Adrenal gland (tissue), 12 donors: ENCODE results near the gene DNASE1L2. TPM values are rescaled to one million over a fixed set of nuclear protein-coding genes. Genes with fewer than 3 reads are reported as not detected.

ENCODE experiments used
- DNase-seq, 7 donors: peaks; one replicate each; pipeline ENCODE4 v3.0.0-alpha.2; 2019 to 2020
- H3K27ac ChIP-seq, 5 donors: fragments of 200-600 bp; sonication (generic) in 4 of 5; 1 replicate in 3 of 5; 2 replicates in 2 of 5; pipeline versions ENCODE4 v1.5.1 to v1.8.0; 2016 to 2020; ENCODE audit warnings: mild to moderate bottlenecking in 1 of 5
- H3K27me3 ChIP-seq: fragments of 200-600 bp; 2 replicates; pipeline ENCODE4 v1.8.0; 2021
- H3K36me3 ChIP-seq, 2 donors: fragments of 200-600 bp; replicated peaks in 1 of 2; 1 replicate in 1 of 2; 2 replicates in 1 of 2; pipeline versions ENCODE4 v1.5.1 to v1.8.0; 2018 to 2022
- H3K4me1 ChIP-seq, 2 donors: fragments of 200-600 bp; replicated peaks in 1 of 2; 1 replicate in 1 of 2; 2 replicates in 1 of 2; pipeline versions ENCODE4 v1.5.1 to v1.8.0; 2018 to 2021
- H3K4me3 ChIP-seq, 4 donors: fragments of 200-600 bp; sonication (generic) in 3 of 4; one replicate each; pipeline ENCODE4 v1.5.1; 2016 to 2018
- H3K9me3 ChIP-seq, 3 donors: fragments of 200-600 bp; sonication (generic) in 1 of 3; replicated peaks in 1 of 3; 1 replicate in 2 of 3; 2 replicates in 1 of 3; pipeline versions ENCODE4 v1.5.1 to v1.8.0; 2016 to 2021
- POLR2A ChIP-seq, 2 donors: fragments of 450-650 bp; IDR thresholded peaks; one replicate each; pipeline ENCODE4 v1.6.1; 2017; ENCODE audit warnings: antibody characterized with exemption in 2 of 2, mild to moderate bottlenecking in 2 of 2, moderate library complexity in 1 of 2
- WGBS, 4 donors: extraction: QIAGEN DNeasy Blood & Tissue Kit in 2 of 4; methylation state at CpG; one replicate each; pipeline versions ENCODE4 v1.1.5 to v1.1.7; 2013 to 2017; 5-methylcytosine and 5-hydroxymethylcytosine counted together
- intact Hi-C, 2 donors: fragments of 100-400 bp; cut with DNase I; formaldehyde crosslinking; loops; one replicate each; pipeline versions ENCODE4 v1.14.1 to v1.15.0; 2022 to 2023
- microRNA counts, 2 donors: library from miRNA; unstranded; fragments of <30 nt; microRNA quantifications; one replicate each; lab custom pipeline; 2016
- microRNA-seq, 3 donors: library from miRNA; unstranded; fragments of <30 nt; microRNA quantifications; one replicate each; pipeline ENCODE4, GENCODE V29; 2017 to 2020
- polyA plus RNA-seq, 3 donors: library from polyadenylated mRNA; stranded (reverse); fragments of 200-250 nt in 2 of 3; fragments of 350-450 nt in 1 of 3; fragmentation: Illumina TruSeq in 1 of 3; extraction: RNeasy Lipid Tissue Mini Kit (QIAGEN cat#74804) in 1 of 3; gene quantifications; one replicate each; pipeline ENCODE4 v1.2.3, GENCODE V29; 2013 to 2014
- small RNA-seq, 2 donors: library from RNA; depleted of rRNA; stranded (forward); fragments of <200 nt; gene quantifications; one replicate each; pipeline ENCODE3, GENCODE V24; 2016
- total RNA-seq, 9 donors: library from RNA; depleted of rRNA in 4 of 9; stranded (reverse); fragments of >200 nt in 4 of 9; fragments of 120-200 nt in 1 of 9; fragmentation: NEBNext Ultra II Directional in 1 of 9; extraction: Animal tissue kit (Norgen Biotek cat#: 25700) in 1 of 9; gene quantifications; one replicate each; pipeline versions ENCODE4 v1.1.0 to v1.2.4, GENCODE V29; 2013 to 2023
- TF ChIP-seq, protein P1 (sequence below), 6 experiments: fragments of 450-650 bp in 4 of 6; fragments of 200-600 bp in 2 of 6; sonication (generic) in 1 of 6; IDR thresholded peaks; 1 replicate in 5 of 6; 2 replicates in 1 of 6; pipeline versions ENCODE4 v1.5.1 to v1.8.0; 2016 to 2021; ENCODE audit warnings: antibody characterized with exemption in 6 of 6, mild to moderate bottlenecking in 2 of 6, moderate library complexity in 1 of 6
- donor health status: healthy with polysubstance abuse.
- donor health status: Bipolar disorder and iron deficiency.
- donor health status: DM: yes; HTN: yes; CAD: no.
- donor health status: DM: no; HTN: no; CAD: no.
- donor health status: DM: no; HTN: no; CAD: no.
- donor health status: DM: yes; HTN: yes; CAD: no.

Gene DNASE1L2
- total and polyA plus RNA-seq, 12 donors, result 0.25 to 6.0 (median 0.89) TPM; not detected in 2

DNA sequence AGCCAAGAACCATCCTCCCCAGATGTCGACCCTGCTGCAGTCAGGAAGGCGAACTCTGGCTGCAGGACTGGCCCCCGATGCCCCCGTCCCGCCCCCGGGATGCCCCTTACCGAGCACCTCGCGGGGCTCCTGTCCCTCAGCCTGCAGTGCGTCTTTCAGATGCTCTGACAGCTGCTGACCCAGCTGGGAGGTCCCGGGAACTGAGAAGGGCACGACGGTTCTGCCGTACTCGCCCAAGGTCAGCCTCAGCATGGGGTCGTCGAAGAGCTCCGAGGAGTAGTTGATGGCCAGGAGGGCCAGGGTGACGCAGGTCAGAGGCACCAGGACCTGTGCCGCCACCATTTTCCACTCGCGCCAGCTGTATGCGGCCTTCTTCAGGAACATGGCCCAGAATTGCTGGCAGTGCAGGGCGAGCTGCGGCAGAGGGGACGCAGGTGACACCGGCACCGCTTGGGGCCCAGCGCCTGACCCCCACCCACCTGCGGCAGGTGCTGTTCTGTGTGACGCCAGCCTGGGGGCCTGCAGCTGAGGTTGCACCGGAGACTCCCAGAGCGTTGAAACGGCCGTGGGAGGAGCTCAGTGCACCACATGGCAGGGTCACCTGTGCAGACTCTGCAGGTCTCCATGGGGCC, 51.8 kb downstream of the DNASE1L2 start:
- H3K27me3 ChIP-seq, result no peaks in the 10 kb centered on the region
- H3K4me3 ChIP-seq, result no peak overlapping the region
- TF ChIP-seq, protein P1, sequence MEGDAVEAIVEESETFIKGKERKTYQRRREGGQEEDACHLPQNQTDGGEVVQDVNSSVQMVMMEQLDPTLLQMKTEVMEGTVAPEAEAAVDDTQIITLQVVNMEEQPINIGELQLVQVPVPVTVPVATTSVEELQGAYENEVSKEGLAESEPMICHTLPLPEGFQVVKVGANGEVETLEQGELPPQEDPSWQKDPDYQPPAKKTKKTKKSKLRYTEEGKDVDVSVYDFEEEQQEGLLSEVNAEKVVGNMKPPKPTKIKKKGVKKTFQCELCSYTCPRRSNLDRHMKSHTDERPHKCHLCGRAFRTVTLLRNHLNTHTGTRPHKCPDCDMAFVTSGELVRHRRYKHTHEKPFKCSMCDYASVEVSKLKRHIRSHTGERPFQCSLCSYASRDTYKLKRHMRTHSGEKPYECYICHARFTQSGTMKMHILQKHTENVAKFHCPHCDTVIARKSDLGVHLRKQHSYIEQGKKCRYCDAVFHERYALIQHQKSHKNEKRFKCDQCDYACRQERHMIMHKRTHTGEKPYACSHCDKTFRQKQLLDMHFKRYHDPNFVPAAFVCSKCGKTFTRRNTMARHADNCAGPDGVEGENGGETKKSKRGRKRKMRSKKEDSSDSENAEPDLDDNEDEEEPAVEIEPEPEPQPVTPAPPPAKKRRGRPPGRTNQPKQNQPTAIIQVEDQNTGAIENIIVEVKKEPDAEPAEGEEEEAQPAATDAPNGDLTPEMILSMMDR (IDR thresholded peaks at IDR 0.05), result no peak
- no peak for TF ChIP-seq POLR2A (IDR thresholded peaks at IDR 0.05)
- H3K27ac ChIP-seq, result no peak overlapping the region
- intact Hi-C loops, result no loop called here
- H3K36me3 ChIP-seq, result peaks cover 0 to 4% of the 10 kb centered on the region in 2 donors
- no peaks in the 10 kb centered on the region for H3K9me3 ChIP-seq
- DNase-seq, result no peak
- no peaks in the 10 kb centered on the region for H3K4me1 ChIP-seq
- WGBS, 4 donors, result 76 to 85% (median 82%) methylated on average over 13 to 35 of the region's 35 CpGs

MicroRNA genes within 50 kb of the gene (microRNA counts, 767-probe panel; counts per million panel counts)
- microRNA hsa-miR-940 (lab: Ali Mortazavi, UCI), result 0 counts per million in 2 donors

Small RNA genes within 50 kb of the gene (microRNA-seq; reads per million reads assigned to microRNA genes)
- gene MIR3677 (0 reads per million in 3 donors), gene MIR4717 (0 reads per million in 3 donors)

Small RNA genes within 50 kb of the gene (small RNA-seq; reads per million reads assigned to genes)
- gene MIR3677, result 0 reads per million in 2 donors
- 0 reads per million in 2 donors for gene MIR4717

Other genes starting within 250 kb of the DNASE1L2 start
- gene SYNGR3, start 246.5 kb upstream of the DNASE1L2 start, total RNA-seq, result 10 to 100 TPM in 1 of 9 donors, 1 to 10 TPM in 3, under 1 TPM in 3, not detected in 2; 0.54 to 10.9 (median 1.1) TPM
- 1 to 10 TPM; 3.2 to 5.2 (median 4.4) TPM for gene SYNGR3, start 246.5 kb upstream of the DNASE1L2 start, polyA plus RNA-seq
- gene ZNF598, start 226.6 kb upstream of the DNASE1L2 start, total RNA-seq, result 10 to 100 TPM in 8 of 9 donors, 1 to 10 TPM in 1; 4.7 to 36.6 (median 27.5) TPM
- gene ZNF598, start 226.6 kb upstream of the DNASE1L2 start, polyA plus RNA-seq, result 10 to 100 TPM in 2 of 3 donors, 1 to 10 TPM in 1; 8.3 to 51.5 (median 37.9) TPM
- 1 to 10 TPM in 3 of 9 donors, under 1 TPM in 1, not detected in 5; 0.50 to 3.9 (median 1.4) TPM for gene NPW, start 216.7 kb upstream of the DNASE1L2 start, total RNA-seq
- gene NPW, start 216.7 kb upstream of the DNASE1L2 start, polyA plus RNA-seq, result 1 to 10 TPM in 1 of 3 donors, under 1 TPM in 1, not detected in 1; 0.88 to 1.3 TPM
- 100 to 1,000 TPM in 2 of 9 donors, 10 to 100 TPM in 7; 12.9 to 155 (median 66.8) TPM for gene NHERF2, start 209.5 kb upstream of the DNASE1L2 start, total RNA-seq
- gene NHERF2, start 209.5 kb upstream of the DNASE1L2 start, polyA plus RNA-seq, result 100 to 1,000 TPM in 2 of 3 donors, 10 to 100 TPM in 1; 12.5 to 263 (median 147) TPM
- gene NTHL1, start 188.6 kb upstream of the DNASE1L2 start, total RNA-seq, result 10 to 100 TPM in 7 of 9 donors, 1 to 10 TPM in 2; 7.9 to 35.7 (median 14.9) TPM
- gene NTHL1, start 188.6 kb upstream of the DNASE1L2 start, polyA plus RNA-seq, result 10 to 100 TPM in 2 of 3 donors, 1 to 10 TPM in 1; 1.5 to 36.6 (median 34.3) TPM
- gene TSC2, start 188.5 kb upstream of the DNASE1L2 start, total RNA-seq, result 100 to 1,000 TPM in 2 of 9 donors, 10 to 100 TPM in 7; 18.6 to 148 (median 92.0) TPM
- 100 to 1,000 TPM in 2 of 3 donors, 10 to 100 TPM in 1; 56.9 to 333 (median 105) TPM for gene TSC2, start 188.5 kb upstream of the DNASE1L2 start, polyA plus RNA-seq
- 100 to 1,000 TPM in 5 of 9 donors, 10 to 100 TPM in 4; 16.6 to 145 (median 100) TPM for gene PKD1, start 100.5 kb upstream of the DNASE1L2 start, total RNA-seq
- gene PKD1, start 100.5 kb upstream of the DNASE1L2 start, polyA plus RNA-seq, result 100 to 1,000 TPM in 2 of 3 donors, 1 to 10 TPM in 1; 9.2 to 359 (median 104) TPM
- 1 to 10 TPM in 6 of 9 donors, under 1 TPM in 1, not detected in 2; 1.00 to 4.1 (median 1.5) TPM for gene RAB26, start 87.8 kb upstream of the DNASE1L2 start, total RNA-seq
- 10 to 100 TPM in 1 of 3 donors, 1 to 10 TPM in 1, under 1 TPM in 1; 0.46 to 23.1 (median 6.7) TPM for gene RAB26, start 87.8 kb upstream of the DNASE1L2 start, polyA plus RNA-seq
- 100 to 1,000 TPM in 1 of 9 donors, 10 to 100 TPM in 8; 28.4 to 129 (median 57.1) TPM for gene TRAF7, start 80.7 kb upstream of the DNASE1L2 start, total RNA-seq
- 10 to 100 TPM; 21.0 to 47.8 (median 43.8) TPM for gene TRAF7, start 80.7 kb upstream of the DNASE1L2 start, polyA plus RNA-seq
- 1 to 10 TPM in 3 of 9 donors, under 1 TPM in 4, not detected in 2; 0.06 to 3.7 (median 0.83) TPM for gene CASKIN1, start 39.8 kb upstream of the DNASE1L2 start, total RNA-seq
- 1 to 10 TPM in 2 of 3 donors, not detected in 1; 1.4 to 5.2 TPM for gene CASKIN1, start 39.8 kb upstream of the DNASE1L2 start, polyA plus RNA-seq
- 100 to 1,000 TPM in 1 of 9 donors, 10 to 100 TPM in 8; 31.2 to 116 (median 49.4) TPM for gene MLST8, start 31.0 kb upstream of the DNASE1L2 start, total RNA-seq
- gene MLST8, start 31.0 kb upstream of the DNASE1L2 start, polyA plus RNA-seq, result 10 to 100 TPM; 21.9 to 96.3 (median 69.1) TPM
- 1 to 10 TPM in 7 of 9 donors, under 1 TPM in 2; 0.36 to 6.4 (median 2.7) TPM for gene BRICD5, start 25.6 kb upstream of the DNASE1L2 start, total RNA-seq
- 10 to 100 TPM in 1 of 3 donors, 1 to 10 TPM in 1, under 1 TPM in 1; 0.60 to 57.4 (median 8.9) TPM for gene BRICD5, start 25.6 kb upstream of the DNASE1L2 start, polyA plus RNA-seq
- 10 to 100 TPM in 6 of 9 donors, 1 to 10 TPM in 3; 8.3 to 24.1 (median 14.3) TPM for gene PGP, start 21.6 kb upstream of the DNASE1L2 start, total RNA-seq
- 10 to 100 TPM in 2 of 3 donors, 1 to 10 TPM in 1; 8.4 to 20.4 (median 12.8) TPM for gene PGP, start 21.6 kb upstream of the DNASE1L2 start, polyA plus RNA-seq
- gene E4F1, start 12.9 kb upstream of the DNASE1L2 start, total RNA-seq, result 10 to 100 TPM; 18.6 to 37.4 (median 25.4) TPM
- gene E4F1, start 12.9 kb upstream of the DNASE1L2 start, polyA plus RNA-seq, result 100 to 1,000 TPM in 1 of 3 donors, 10 to 100 TPM in 1, 1 to 10 TPM in 1; 2.9 to 121 (median 80.0) TPM
- 10 to 100 TPM; 34.7 to 80.2 (median 57.8) TPM for gene ECI1, start 15.1 kb downstream of the DNASE1L2 start, total RNA-seq
- 100 to 1,000 TPM in 1 of 3 donors, 10 to 100 TPM in 1, 1 to 10 TPM in 1; 5.8 to 172 (median 99.0) TPM for gene ECI1, start 15.1 kb downstream of the DNASE1L2 start, polyA plus RNA-seq
- gene RNPS1, start 31.7 kb downstream of the DNASE1L2 start, total RNA-seq, result 100 to 1,000 TPM in 8 of 9 donors, 10 to 100 TPM in 1; 83.5 to 176 (median 125) TPM
- 100 to 1,000 TPM in 1 of 3 donors, 10 to 100 TPM in 2; 90.2 to 105 (median 93.6) TPM for gene RNPS1, start 31.7 kb downstream of the DNASE1L2 start, polyA plus RNA-seq
- 10 to 100 TPM in 8 of 9 donors, 1 to 10 TPM in 1; 3.3 to 30.8 (median 23.4) TPM for gene ABCA3, start 104.3 kb downstream of the DNASE1L2 start, total RNA-seq
- gene ABCA3, start 104.3 kb downstream of the DNASE1L2 start, polyA plus RNA-seq, result 10 to 100 TPM; 12.4 to 21.3 (median 12.8) TPM
- 1 to 10 TPM; 1.6 to 5.4 (median 2.5) TPM for gene CCNF, start 193.0 kb downstream of the DNASE1L2 start, total RNA-seq
- 1 to 10 TPM in 1 of 3 donors, under 1 TPM in 2; 0.71 to 2.2 (median 0.84) TPM for gene CCNF, start 193.0 kb downstream of the DNASE1L2 start, polyA plus RNA-seq
- 1 to 10 TPM in 7 of 9 donors, under 1 TPM in 2; 0.53 to 8.6 (median 1.6) TPM for gene TEDC2, start 223.7 kb downstream of the DNASE1L2 start, total RNA-seq
- 1 to 10 TPM in 1 of 3 donors, under 1 TPM in 2; 0.33 to 2.5 (median 0.98) TPM for gene TEDC2, start 223.7 kb downstream of the DNASE1L2 start, polyA plus RNA-seq
- 1 to 10 TPM in 2 of 9 donors, under 1 TPM in 6, not detected in 1; 0.16 to 1.5 (median 0.30) TPM for gene NTN3, start 234.9 kb downstream of the DNASE1L2 start, total RNA-seq
- under 1 TPM in 1 of 3 donors, not detected in 2; 0.88 TPM for gene NTN3, start 234.9 kb downstream of the DNASE1L2 start, polyA plus RNA-seq
- gene TBC1D24, start 238.7 kb downstream of the DNASE1L2 start, total RNA-seq, result 10 to 100 TPM in 8 of 9 donors, 1 to 10 TPM in 1; 5.9 to 18.5 (median 14.7) TPM
- 10 to 100 TPM in 1 of 3 donors, 1 to 10 TPM in 2; 3.9 to 13.8 (median 4.7) TPM for gene TBC1D24, start 238.7 kb downstream of the DNASE1L2 start, polyA plus RNA-seq